ENCODE results near the gene PCF11. TPM values are rescaled to one million over a fixed set of nuclear protein-coding genes. Genes with fewer than 3 reads are reported as not detected.
"Not testable (repeated sequence)": the region's sequence is repeated elsewhere in the genome, so short reads cannot be mapped to it uniquely, and the experiment has no call there.

The PCF11 gene
- total RNA-seq, 1 donor from 2014 or later = 42.5 TPM

DNA sequence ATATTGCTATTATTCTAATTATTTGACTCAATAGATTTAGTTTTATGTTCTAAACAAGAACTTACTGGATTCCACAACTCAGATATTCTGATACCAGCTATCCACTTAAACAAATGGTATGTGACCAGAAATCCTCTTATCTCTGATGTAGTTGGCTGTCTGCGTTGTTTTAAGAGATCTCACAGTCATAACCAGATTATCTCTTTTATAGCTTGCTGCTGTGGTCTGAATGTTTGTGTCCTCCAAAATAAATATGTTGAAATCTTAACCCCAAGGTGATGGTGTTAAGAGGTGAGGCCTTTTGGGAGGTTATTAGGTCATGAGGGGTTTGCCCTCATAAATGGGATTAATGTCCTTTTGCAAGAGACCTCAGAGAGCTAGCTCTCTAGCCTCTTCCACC lies 49.3 kb downstream of the PCF11 start:
- Histone ChIP-seq H3K4me3 (ENCODE audit: low read depth, low read length) (no peak overlapping the region), H3K27me3 (ENCODE audit: control insufficient read depth, insufficient read depth, low read length) (no peaks in the 10 kb centered on the region), H3K36me3 (ENCODE audit: control insufficient read depth, insufficient read depth, low read length) (no peaks in the 10 kb centered on the region)
- no peak for TF ChIP-seq CTCF (IDR thresholded peaks at IDR 0.05; ENCODE audit: insufficient read depth, low read length, poor library complexity, severe bottlenecking)
- DNase-seq (ENCODE audit: low read depth) = no peak

GRCh38 chr11:83206771-83207382 lies 49.9 kb downstream of the PCF11 start:
- not testable (repeated sequence) for DNase-seq (ENCODE audit: low read depth); H3K36me3 ChIP-seq (ENCODE audit: control insufficient read depth, insufficient read depth, low read length); H3K4me3 ChIP-seq (ENCODE audit: low read depth, low read length); H3K27me3 ChIP-seq (ENCODE audit: control insufficient read depth, insufficient read depth, low read length)

DNA sequence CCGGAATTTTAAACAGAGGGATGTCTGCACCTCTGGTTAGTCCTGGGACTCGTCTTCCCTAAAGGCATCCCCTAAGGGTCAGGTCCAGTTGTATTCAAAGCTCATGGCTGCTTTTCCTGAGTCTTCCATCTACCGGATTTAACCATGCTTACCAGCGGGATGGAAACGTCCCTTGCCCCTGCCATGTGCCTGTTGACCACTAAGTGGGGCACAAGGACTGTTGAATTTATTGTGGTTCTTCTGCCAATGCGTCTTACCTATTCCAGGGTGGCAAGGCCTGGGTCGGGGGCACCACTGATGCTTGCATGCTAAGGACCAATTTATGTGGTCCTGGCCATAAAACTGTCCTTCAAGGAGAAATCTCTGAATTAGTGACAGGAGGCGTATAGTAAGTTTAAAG lies 62.2 kb downstream of the PCF11 start:
- no peaks in the 10 kb centered on the region for H3K27me3 ChIP-seq (ENCODE audit: control insufficient read depth, insufficient read depth, low read length)
- no peak for TF ChIP-seq CTCF (IDR thresholded peaks at IDR 0.05; ENCODE audit: insufficient read depth, low read length, poor library complexity, severe bottlenecking)
- no peaks in the 10 kb centered on the region for H3K36me3 ChIP-seq (ENCODE audit: control insufficient read depth, insufficient read depth, low read length)
- DNase-seq (ENCODE audit: low read depth) = no peak
- no peak overlapping the region for H3K4me3 ChIP-seq (ENCODE audit: low read depth, low read length)

GRCh38 chr11:83220260-83220659 lies 63.3 kb downstream of the PCF11 start:
- Histone ChIP-seq H3K27me3 (ENCODE audit: control insufficient read depth, insufficient read depth, low read length) (no peaks in the 10 kb centered on the region), H3K4me3 (ENCODE audit: low read depth, low read length) (no peak overlapping the region), H3K36me3 (ENCODE audit: control insufficient read depth, insufficient read depth, low read length) (no peaks in the 10 kb centered on the region)
- no peak for TF ChIP-seq CTCF (IDR thresholded peaks at IDR 0.05; ENCODE audit: insufficient read depth, low read length, poor library complexity, severe bottlenecking)
- no peak for DNase-seq (ENCODE audit: low read depth)

GRCh38 chr11:83221694-83222093 lies 64.8 kb downstream of the PCF11 start:
- no peak overlapping the region for H3K4me3 ChIP-seq (ENCODE audit: low read depth, low read length)
- H3K36me3 ChIP-seq (ENCODE audit: control insufficient read depth, insufficient read depth, low read length) = no peaks in the 10 kb centered on the region
- no peak for TF ChIP-seq CTCF (IDR thresholded peaks at IDR 0.05; ENCODE audit: insufficient read depth, low read length, poor library complexity, severe bottlenecking)
- no peak for DNase-seq (ENCODE audit: low read depth)
- H3K27me3 ChIP-seq (ENCODE audit: control insufficient read depth, insufficient read depth, low read length) = no peaks in the 10 kb centered on the region

DNA sequence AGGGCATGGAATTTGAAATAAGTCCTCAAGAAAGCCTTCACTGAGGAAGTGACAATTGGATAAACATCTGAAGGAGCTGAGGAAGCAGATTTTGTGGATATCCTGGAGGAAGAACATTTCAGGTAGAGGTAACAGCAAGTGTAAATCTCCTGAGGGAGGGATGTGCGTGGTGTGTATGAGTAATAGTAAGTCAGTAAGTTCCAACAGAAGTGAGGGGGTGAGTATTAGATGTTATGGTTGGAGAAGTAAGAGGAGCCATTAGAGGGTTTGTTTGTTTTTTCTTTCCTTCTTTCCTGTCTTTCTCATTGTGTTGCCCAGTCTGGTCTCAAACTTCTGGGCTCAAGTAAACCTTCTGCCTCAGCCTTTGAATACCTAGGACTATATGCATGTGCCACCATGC lies 65.6 kb downstream of the PCF11 start:
- DNase-seq (ENCODE audit: low read depth) = no peak
- TF ChIP-seq CTCF (IDR thresholded peaks at IDR 0.05; ENCODE audit: insufficient read depth, low read length, poor library complexity, severe bottlenecking) = no peak
- no peaks in the 10 kb centered on the region for H3K27me3 ChIP-seq (ENCODE audit: control insufficient read depth, insufficient read depth, low read length)
- no peaks in the 10 kb centered on the region for H3K36me3 ChIP-seq (ENCODE audit: control insufficient read depth, insufficient read depth, low read length)
- H3K4me3 ChIP-seq (ENCODE audit: low read depth, low read length) = no peak overlapping the region
